ENCODE measurements around the gene BCL2L2.
"Not testable (repeated sequence)": the region's sequence is repeated elsewhere in the genome, so short reads cannot be mapped to it uniquely, and the experiment has no call there.

Gene BCL2L2, protein sequence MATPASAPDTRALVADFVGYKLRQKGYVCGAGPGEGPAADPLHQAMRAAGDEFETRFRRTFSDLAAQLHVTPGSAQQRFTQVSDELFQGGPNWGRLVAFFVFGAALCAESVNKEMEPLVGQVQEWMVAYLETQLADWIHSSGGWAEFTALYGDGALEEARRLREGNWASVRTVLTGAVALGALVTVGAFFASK

DNA sequence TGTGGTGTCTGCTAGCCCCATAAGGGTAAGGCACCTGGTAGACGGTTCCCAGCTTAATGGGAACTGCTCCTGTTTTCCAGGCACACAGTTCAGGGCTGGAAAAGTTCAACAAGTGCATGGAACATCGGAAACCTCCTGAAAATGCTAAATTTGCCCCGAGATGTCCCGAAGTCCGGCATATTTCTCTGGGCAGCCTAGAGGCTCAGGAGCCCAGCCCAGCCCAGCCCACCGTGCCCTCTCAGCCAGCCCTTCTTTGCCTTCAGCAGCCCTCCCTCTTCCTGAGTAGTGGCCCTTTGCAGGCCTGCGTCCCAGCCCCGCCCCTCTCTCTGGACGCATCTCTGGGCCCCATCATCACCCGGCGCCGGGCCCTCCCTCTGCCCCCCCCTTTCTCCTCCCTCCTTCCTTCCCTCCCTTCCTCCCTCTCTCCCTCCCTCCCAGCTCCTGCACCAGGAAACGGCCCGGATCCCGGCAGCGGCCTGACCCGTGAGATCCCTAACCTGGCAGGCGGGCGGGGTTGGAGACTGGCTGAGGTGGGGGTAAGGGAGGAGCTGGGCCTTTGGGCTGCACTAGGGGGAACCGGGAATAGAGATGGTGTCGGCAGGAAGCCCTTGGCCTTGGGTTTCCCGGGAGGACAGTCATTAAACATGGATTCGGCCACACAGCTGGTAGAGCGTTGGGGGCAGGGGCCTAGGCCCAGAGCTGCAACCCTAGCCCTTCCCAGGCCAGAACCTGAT is at the start of gene BCL2L2:
Gene BCL2L2 (plus strand): TSS at position 422 of the 734 bp plus-strand sequence. CDS start 935 bp downstream, outside the sequence.
- H3K4me1 ChIP-seq (ENCODE audit: control insufficient read depth, insufficient read depth, low read length): no peaks in the 10 kb centered on the region
- no CpG with 5 or more reads among the region's 24 CpGs for WGBS (ENCODE audit: insufficient coverage, insufficient read length)
- H3K27me3 ChIP-seq (ENCODE audit: control insufficient read depth, insufficient read depth, low read length): peaks cover 2% of the 10 kb centered on the region; the same call in 1 of the 2 replicates
- DNase-seq (ENCODE audit: low read depth, low spot score): no peak
- H3K27ac ChIP-seq (ENCODE audit: low read length): no peak within 1 kb of the TSS
- peaks cover 7% of the 10 kb centered on the region; the same call in 1 of the 2 replicates for H3K36me3 ChIP-seq (ENCODE audit: control insufficient read depth, insufficient read depth, low read length)
- peak within 1 kb of the TSS; percentile 83 for H3K4me3 ChIP-seq (ENCODE audit: low read length)
- no peaks in the 10 kb centered on the region for H3K9me3 ChIP-seq (ENCODE audit: control insufficient read depth, insufficient read depth, low read length)

DNA sequence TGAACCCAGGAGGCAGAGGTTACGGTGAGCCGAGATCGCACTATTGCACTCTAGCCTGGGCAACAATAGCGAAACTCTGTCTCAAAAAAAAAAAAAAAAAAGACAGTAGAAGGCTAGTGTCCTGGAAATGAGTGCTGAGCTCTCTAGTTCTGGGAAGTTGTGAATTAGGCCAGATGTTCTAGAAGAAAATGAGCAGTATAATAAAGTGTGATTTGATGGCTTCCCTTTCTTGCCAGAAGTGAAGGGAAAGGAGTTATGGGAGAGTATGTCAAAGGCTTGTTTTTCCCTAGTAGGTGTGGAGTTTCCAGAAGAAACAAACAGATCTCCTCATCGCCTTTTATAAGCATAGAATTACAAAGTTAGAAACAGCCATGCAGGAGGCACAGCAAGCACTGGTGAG is 48.4 kb upstream of the BCL2L2 start:
- no peak for DNase-seq (ENCODE audit: low read depth, low spot score)
- Histone ChIP-seq H3K27ac (ENCODE audit: low read length) (no peak overlapping the region), H3K4me3 (ENCODE audit: low read length) (no peak overlapping the region), H3K36me3 (ENCODE audit: control insufficient read depth, insufficient read depth, low read length) (no peaks in the 10 kb centered on the region), H3K27me3 (ENCODE audit: control insufficient read depth, insufficient read depth, low read length) (no peaks in the 10 kb centered on the region), H3K4me1 (ENCODE audit: control insufficient read depth, insufficient read depth, low read length) (no peaks in the 10 kb centered on the region), H3K9me3 (ENCODE audit: control insufficient read depth, insufficient read depth, low read length) (no peaks in the 10 kb centered on the region)
- no CpG with 5 or more reads among the region's 5 CpGs for WGBS (ENCODE audit: insufficient coverage, insufficient read length)

DNA sequence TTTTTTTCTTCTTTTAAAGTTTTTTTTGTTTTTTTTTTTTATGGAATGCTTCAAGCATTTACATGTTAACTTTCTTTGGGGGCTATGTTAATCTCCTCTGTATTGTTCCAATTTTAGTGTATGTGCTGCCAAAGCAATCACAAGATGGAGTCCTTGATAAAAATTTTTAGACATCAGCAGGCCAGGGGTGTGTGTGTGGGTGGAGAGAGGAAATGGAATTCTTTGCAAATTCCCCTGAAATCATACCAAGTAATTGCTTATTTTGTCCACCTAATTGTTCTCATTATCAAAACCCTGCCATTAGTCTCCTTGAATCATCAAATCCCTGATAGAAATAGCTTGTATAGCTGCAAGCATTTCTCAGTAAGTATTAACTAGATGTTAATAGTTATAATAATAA is 47.2 kb upstream of the BCL2L2 start:
- H3K4me1 ChIP-seq (ENCODE audit: control insufficient read depth, insufficient read depth, low read length): no peaks in the 10 kb centered on the region
- no peak overlapping the region for H3K27ac ChIP-seq (ENCODE audit: low read length)
- no peaks in the 10 kb centered on the region for H3K27me3 ChIP-seq (ENCODE audit: control insufficient read depth, insufficient read depth, low read length)
- no peaks in the 10 kb centered on the region for H3K36me3 ChIP-seq (ENCODE audit: control insufficient read depth, insufficient read depth, low read length)
- no peaks in the 10 kb centered on the region for H3K9me3 ChIP-seq (ENCODE audit: control insufficient read depth, insufficient read depth, low read length)
- DNase-seq (ENCODE audit: low read depth, low spot score): no peak
- no peak overlapping the region for H3K4me3 ChIP-seq (ENCODE audit: low read length)

DNA sequence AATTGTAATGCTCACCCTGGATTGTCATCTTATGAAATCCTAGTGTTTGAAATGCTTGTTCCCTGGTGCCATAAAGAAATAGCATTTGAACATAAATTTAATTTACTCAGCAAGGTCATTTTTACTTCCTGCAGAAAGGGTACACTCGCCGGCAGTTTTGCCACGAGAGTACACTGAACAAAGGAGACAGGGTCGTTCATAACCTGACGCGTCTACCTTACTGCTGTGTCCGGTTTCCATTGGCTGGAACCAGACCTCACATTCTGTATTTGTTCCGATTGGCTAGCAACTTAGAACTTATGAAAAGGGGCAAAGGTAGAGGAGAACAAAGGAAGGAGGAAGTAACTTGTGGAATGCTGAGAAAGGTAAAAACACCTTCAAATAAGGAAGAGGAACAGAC is 45.8 kb upstream of the BCL2L2 start:
- WGBS (ENCODE audit: insufficient coverage, insufficient read length): no CpG with 5 or more reads among the region's 8 CpGs
- H3K4me3 ChIP-seq (ENCODE audit: low read length); H3K4me1 ChIP-seq (ENCODE audit: control insufficient read depth, insufficient read depth, low read length); H3K9me3 ChIP-seq (ENCODE audit: control insufficient read depth, insufficient read depth, low read length); H3K27me3 ChIP-seq (ENCODE audit: control insufficient read depth, insufficient read depth, low read length); H3K27ac ChIP-seq (ENCODE audit: low read length); DNase-seq (ENCODE audit: low read depth, low spot score); H3K36me3 ChIP-seq (ENCODE audit: control insufficient read depth, insufficient read depth, low read length): not testable (repeated sequence)

DNA sequence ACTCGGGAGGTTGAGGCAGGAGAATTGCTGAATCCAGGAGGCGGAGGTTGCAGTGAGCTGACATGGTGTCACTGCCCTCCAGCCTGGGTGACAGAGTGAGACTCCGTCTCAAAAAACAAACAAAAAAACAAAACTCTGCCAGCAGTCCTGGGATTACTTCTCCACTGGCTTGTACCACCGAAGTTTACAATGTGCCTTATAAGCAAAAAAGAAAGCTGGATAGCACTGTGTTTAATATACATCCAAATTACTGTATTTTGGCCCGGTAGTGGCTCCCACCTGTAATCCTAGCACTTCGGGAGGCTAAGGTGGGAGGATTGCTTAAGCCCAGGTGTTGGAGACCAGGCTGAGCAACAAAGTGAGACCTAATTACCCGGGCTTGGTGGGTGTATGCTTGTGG is 37.4 kb upstream of the BCL2L2 start:
- Histone ChIP-seq H3K27ac (ENCODE audit: low read length) (no peak overlapping the region), H3K27me3 (ENCODE audit: control insufficient read depth, insufficient read depth, low read length) (peaks cover 3% of the 10 kb centered on the region; the same call in 1 of the 2 replicates), H3K4me1 (ENCODE audit: control insufficient read depth, insufficient read depth, low read length) (no peaks in the 10 kb centered on the region), H3K36me3 (ENCODE audit: control insufficient read depth, insufficient read depth, low read length) (no peaks in the 10 kb centered on the region), H3K4me3 (ENCODE audit: low read length) (no peak overlapping the region), H3K9me3 (ENCODE audit: control insufficient read depth, insufficient read depth, low read length) (no peaks in the 10 kb centered on the region)
- WGBS (ENCODE audit: insufficient coverage, insufficient read length): no CpG with 5 or more reads among the region's 7 CpGs
- DNase-seq (ENCODE audit: low read depth, low spot score): no peak

DNA sequence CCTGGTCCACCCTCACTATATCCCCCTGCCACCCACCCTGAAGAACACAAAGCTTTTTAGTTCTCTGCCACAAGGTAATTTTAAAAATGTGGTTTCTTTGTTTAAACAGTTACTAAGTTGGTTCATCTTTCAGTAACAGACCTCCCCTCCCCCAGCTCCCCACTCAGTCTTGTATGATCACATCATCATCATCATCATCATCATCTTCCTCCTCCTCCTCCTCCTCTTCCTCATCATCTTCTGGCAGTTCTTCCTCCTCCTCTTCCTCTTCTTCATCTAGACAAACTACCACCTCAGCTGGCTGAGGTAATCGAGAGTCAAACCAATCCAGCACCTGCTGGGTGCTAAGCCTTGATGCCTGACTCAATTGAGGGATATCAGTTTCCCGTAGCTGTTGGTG is 31.2 kb upstream of the BCL2L2 start:
- H3K9me3 ChIP-seq (ENCODE audit: control insufficient read depth, insufficient read depth, low read length): no peaks in the 10 kb centered on the region
- WGBS (ENCODE audit: insufficient coverage, insufficient read length): no CpG with 5 or more reads among the region's 2 CpGs
- H3K4me1 ChIP-seq (ENCODE audit: control insufficient read depth, insufficient read depth, low read length): peaks cover 4% of the 10 kb centered on the region
- H3K27ac ChIP-seq (ENCODE audit: low read length): no peak overlapping the region
- H3K27me3 ChIP-seq (ENCODE audit: control insufficient read depth, insufficient read depth, low read length): peaks cover 3% of the 10 kb centered on the region; the same call in 1 of the 2 replicates
- no peak overlapping the region for H3K4me3 ChIP-seq (ENCODE audit: low read length)
- H3K36me3 ChIP-seq (ENCODE audit: control insufficient read depth, insufficient read depth, low read length): no peaks in the 10 kb centered on the region
- no peak for DNase-seq (ENCODE audit: low read depth, low spot score)

DNA sequence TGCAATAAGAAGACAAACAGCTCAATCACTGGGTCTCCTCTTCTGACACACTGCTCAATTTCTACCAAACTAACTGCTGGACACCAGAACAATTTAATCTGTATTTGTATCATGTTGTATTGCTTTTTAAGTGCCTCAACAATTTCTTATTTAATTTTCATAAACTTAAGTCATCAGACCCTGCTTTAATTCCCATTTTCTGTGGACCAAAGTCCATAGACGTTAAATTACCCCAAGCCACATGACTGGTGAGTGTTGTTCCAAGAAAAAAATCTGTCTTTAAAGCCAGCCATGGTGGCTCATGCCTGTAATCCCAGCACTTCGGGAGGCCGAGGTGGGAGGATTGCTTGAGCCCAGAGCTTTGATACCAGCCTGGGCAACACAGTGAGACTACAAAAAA is 29.4 kb upstream of the BCL2L2 start:
- Histone ChIP-seq H3K27me3 (ENCODE audit: control insufficient read depth, insufficient read depth, low read length) (peaks cover 3% of the 10 kb centered on the region; the same call in 1 of the 2 replicates), H3K9me3 (ENCODE audit: control insufficient read depth, insufficient read depth, low read length) (no peaks in the 10 kb centered on the region), H3K36me3 (ENCODE audit: control insufficient read depth, insufficient read depth, low read length) (no peaks in the 10 kb centered on the region), H3K4me1 (ENCODE audit: control insufficient read depth, insufficient read depth, low read length) (peaks cover 5% of the 10 kb centered on the region), H3K4me3 (ENCODE audit: low read length) (no peak overlapping the region), H3K27ac (ENCODE audit: low read length) (no peak overlapping the region)
- WGBS (ENCODE audit: insufficient coverage, insufficient read length): no CpG with 5 or more reads among the region's 3 CpGs
- no peak for DNase-seq (ENCODE audit: low read depth, low spot score)

DNA sequence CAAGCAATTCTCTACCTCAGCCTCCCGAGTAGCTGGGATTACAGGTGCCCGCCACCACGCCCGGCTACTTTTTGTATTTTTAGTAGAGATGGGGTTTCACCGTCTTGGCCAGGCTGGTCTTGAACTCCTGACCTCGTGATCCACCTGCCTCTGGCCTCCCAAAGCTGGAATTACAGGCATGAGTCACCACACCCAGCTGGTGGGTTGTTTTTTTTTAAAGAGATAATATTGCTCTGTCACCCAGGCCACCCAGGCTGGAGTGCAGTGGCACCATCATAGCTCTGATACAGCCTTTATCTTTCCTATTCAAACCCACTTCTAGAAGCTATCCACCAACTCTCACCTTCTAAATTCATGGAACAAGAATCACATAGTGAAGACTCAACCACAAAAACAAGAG is 28.7 kb upstream of the BCL2L2 start:
- not testable (repeated sequence) for H3K36me3 ChIP-seq (ENCODE audit: control insufficient read depth, insufficient read depth, low read length); H3K27me3 ChIP-seq (ENCODE audit: control insufficient read depth, insufficient read depth, low read length); H3K27ac ChIP-seq (ENCODE audit: low read length); H3K9me3 ChIP-seq (ENCODE audit: control insufficient read depth, insufficient read depth, low read length); DNase-seq (ENCODE audit: low read depth, low spot score); H3K4me1 ChIP-seq (ENCODE audit: control insufficient read depth, insufficient read depth, low read length); H3K4me3 ChIP-seq (ENCODE audit: low read length)
- no CpG with 5 or more reads among the region's 6 CpGs for whole genome bisulfite sequencing (ENCODE audit: insufficient coverage, insufficient read length)

DNA sequence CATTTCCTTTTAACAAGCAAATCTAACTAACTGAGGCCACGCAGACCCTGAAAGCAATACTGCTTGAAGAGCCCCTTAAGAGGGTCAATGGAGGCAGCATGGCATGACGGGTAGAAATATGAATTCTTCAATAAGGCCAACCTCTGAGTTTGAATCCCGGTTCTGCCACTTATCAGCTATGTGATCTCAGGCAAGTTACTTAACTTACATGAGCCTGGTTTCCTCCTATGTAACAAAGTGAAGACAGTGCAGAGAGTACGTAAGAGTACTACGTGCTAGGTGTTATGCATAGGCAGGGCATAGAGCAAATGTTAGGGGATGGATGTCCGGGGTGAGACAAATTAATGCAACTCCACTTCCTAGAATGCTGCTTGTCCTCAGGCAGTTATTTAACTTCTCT is 25.4 kb upstream of the BCL2L2 start:
- peaks cover 5% of the 10 kb centered on the region for H3K4me1 ChIP-seq (ENCODE audit: control insufficient read depth, insufficient read depth, low read length)
- WGBS (ENCODE audit: insufficient coverage, insufficient read length): no CpG with 5 or more reads among the region's 6 CpGs
- H3K27ac ChIP-seq (ENCODE audit: low read length): no peak overlapping the region
- H3K9me3 ChIP-seq (ENCODE audit: control insufficient read depth, insufficient read depth, low read length): no peaks in the 10 kb centered on the region
- no peak overlapping the region for H3K4me3 ChIP-seq (ENCODE audit: low read length)
- H3K27me3 ChIP-seq (ENCODE audit: control insufficient read depth, insufficient read depth, low read length): no peaks in the 10 kb centered on the region; the same call in 1 of the 2 replicates
- no peak for DNase-seq (ENCODE audit: low read depth, low spot score)
- H3K36me3 ChIP-seq (ENCODE audit: control insufficient read depth, insufficient read depth, low read length): no peaks in the 10 kb centered on the region

DNA sequence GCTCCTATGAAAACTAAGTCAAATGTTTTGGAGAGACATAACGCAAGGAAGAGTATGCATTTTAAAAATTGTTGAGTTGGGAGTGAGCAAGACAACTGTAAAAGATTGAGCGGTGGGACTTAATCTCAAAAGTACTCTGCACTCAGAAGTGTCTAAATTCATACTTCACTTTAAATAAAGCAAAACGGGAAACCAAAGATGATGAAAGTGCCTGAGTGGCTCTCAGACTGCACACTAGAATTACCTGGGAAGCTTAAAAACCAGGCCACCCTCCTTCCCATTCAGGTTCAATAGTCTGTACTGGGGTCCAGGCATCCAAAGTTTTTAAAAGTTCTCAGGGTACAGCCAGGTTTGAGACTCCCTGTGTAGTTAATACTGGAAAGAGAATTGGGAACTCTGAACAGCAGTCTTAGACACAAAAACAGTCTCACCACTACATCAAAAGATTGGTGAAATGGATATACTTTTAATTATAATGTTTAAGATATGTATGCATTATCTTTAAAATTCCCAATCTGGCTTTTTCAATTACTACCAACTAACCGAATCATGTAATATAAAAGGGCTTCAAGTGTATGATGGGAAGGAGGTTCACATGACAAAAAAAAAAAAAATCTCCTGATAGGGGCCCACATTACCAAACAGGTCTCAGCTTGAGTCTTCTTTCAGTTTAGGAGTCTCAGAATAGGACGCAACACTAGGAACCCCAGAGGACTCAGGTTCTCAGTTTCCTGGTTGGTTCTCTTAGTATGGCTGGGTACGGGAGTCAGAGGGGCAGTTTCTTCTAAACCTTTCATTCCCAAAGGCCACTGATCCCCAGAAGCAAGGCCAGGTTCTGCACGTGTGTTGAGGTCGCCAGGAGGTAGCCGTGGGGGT is 21.7 kb upstream of the BCL2L2 start:
- peaks cover 11% of the 10 kb centered on the region for H3K27me3 ChIP-seq (ENCODE audit: control insufficient read depth, insufficient read depth, low read length)
- H3K36me3 ChIP-seq (ENCODE audit: control insufficient read depth, insufficient read depth, low read length): no peaks in the 10 kb centered on the region
- no CpG with 5 or more reads among the region's 9 CpGs for WGBS (ENCODE audit: insufficient coverage, insufficient read length)
- H3K4me3 ChIP-seq (ENCODE audit: low read length): peak overlapping the region; percentile 80; the same call in 1 of the 2 replicates
- H3K27ac ChIP-seq (ENCODE audit: low read length): no peak overlapping the region
- H3K9me3 ChIP-seq (ENCODE audit: control insufficient read depth, insufficient read depth, low read length): no peaks in the 10 kb centered on the region
- no peak for DNase-seq (ENCODE audit: low read depth, low spot score)
- H3K4me1 ChIP-seq (ENCODE audit: control insufficient read depth, insufficient read depth, low read length): peaks cover 4% of the 10 kb centered on the region
